ENCODE data around the gene UHRF1.

Gene UHRF1

GRCh38 chr19:4870025-4870700 lies 39.1 kb upstream of the UHRF1 start:
- Histone ChIP-seq H3K9me2 (replicated peaks; ENCODE audit: low read depth, low read length) (no peaks in the 10 kb centered on the region), H3K79me2 (ENCODE audit: insufficient read depth, low read length) (peaks cover 22% of the 10 kb centered on the region), H3K9me3 (ENCODE audit: insufficient read depth, low read depth, low read length) (no peaks in the 10 kb centered on the region), H3K4me3 (ENCODE audit: low read length, poor library complexity, severe bottlenecking) (no peak overlapping the region), H3F3A (ENCODE audit: low read depth) (0 out of 2 replicates have a peak, but pooled peaks cover 3% of the 10 kb centered on the region), H2AFZ (ENCODE audit: low read length) (no peak overlapping the region), H3K9ac (ENCODE audit: low read depth, low read length, poor library complexity, severe bottlenecking) (no peak overlapping the region), H3K4me1 (ENCODE audit: insufficient read depth, low read length, poor library complexity, severe bottlenecking) (peaks cover 21% of the 10 kb centered on the region), H3K4me2 (ENCODE audit: low read depth, low read length, poor library complexity, severe bottlenecking) (no peak overlapping the region), H3K36me3 (ENCODE audit: insufficient read depth, low read length) (no peaks in the 10 kb centered on the region), H4K20me1 (ENCODE audit: insufficient read depth, low read length, poor library complexity, severe bottlenecking) (peaks cover 9% of the 10 kb centered on the region), H3K27me3 (ENCODE audit: insufficient read depth, low read length, poor library complexity, severe bottlenecking) (no peaks in the 10 kb centered on the region)
- no peak for TF ChIP-seq EZH2phosphoT487 (IDR thresholded peaks at IDR 0.05; ENCODE audit: borderline replicate concordance)
- TF ChIP-seq, protein P1, sequence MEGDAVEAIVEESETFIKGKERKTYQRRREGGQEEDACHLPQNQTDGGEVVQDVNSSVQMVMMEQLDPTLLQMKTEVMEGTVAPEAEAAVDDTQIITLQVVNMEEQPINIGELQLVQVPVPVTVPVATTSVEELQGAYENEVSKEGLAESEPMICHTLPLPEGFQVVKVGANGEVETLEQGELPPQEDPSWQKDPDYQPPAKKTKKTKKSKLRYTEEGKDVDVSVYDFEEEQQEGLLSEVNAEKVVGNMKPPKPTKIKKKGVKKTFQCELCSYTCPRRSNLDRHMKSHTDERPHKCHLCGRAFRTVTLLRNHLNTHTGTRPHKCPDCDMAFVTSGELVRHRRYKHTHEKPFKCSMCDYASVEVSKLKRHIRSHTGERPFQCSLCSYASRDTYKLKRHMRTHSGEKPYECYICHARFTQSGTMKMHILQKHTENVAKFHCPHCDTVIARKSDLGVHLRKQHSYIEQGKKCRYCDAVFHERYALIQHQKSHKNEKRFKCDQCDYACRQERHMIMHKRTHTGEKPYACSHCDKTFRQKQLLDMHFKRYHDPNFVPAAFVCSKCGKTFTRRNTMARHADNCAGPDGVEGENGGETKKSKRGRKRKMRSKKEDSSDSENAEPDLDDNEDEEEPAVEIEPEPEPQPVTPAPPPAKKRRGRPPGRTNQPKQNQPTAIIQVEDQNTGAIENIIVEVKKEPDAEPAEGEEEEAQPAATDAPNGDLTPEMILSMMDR (conservative IDR thresholded peaks at IDR 0.05; ENCODE audit: low read length) = no peak

GRCh38 chr19:4871711-4872110 lies 37.6 kb upstream of the UHRF1 start:
- peaks cover 15% of the 10 kb centered on the region for H3K4me1 ChIP-seq (ENCODE audit: insufficient read depth, low read length, poor library complexity, severe bottlenecking)
- no peak overlapping the region for H3K9ac ChIP-seq (ENCODE audit: low read depth, low read length, poor library complexity, severe bottlenecking)
- H3K9me3 ChIP-seq (ENCODE audit: insufficient read depth, low read depth, low read length) = no peaks in the 10 kb centered on the region
- H3K4me3 ChIP-seq (ENCODE audit: low read length, poor library complexity, severe bottlenecking) = no peak overlapping the region
- H4K20me1 ChIP-seq (ENCODE audit: insufficient read depth, low read length, poor library complexity, severe bottlenecking) = peaks cover 1% of the 10 kb centered on the region
- peaks cover 7% of the 10 kb centered on the region for H3K79me2 ChIP-seq (ENCODE audit: insufficient read depth, low read length)
- H3K4me2 ChIP-seq (ENCODE audit: low read depth, low read length, poor library complexity, severe bottlenecking) = no peak overlapping the region
- H3K36me3 ChIP-seq (ENCODE audit: insufficient read depth, low read length) = no peaks in the 10 kb centered on the region
- H3K9me2 ChIP-seq (replicated peaks; ENCODE audit: low read depth, low read length) = no peaks in the 10 kb centered on the region
- TF ChIP-seq EZH2phosphoT487 (IDR thresholded peaks at IDR 0.05; ENCODE audit: borderline replicate concordance) = no peak
- TF ChIP-seq, protein P1 (conservative IDR thresholded peaks at IDR 0.05; ENCODE audit: low read length) = no peak
- no peak overlapping the region for H2AFZ ChIP-seq (ENCODE audit: low read length)
- H3K27me3 ChIP-seq (ENCODE audit: insufficient read depth, low read length, poor library complexity, severe bottlenecking) = no peaks in the 10 kb centered on the region
- 0 out of 2 replicates have a peak, but pooled peaks cover 3% of the 10 kb centered on the region for H3F3A ChIP-seq (ENCODE audit: low read depth)

- Histone ChIP-seq H3K4me3 (ENCODE audit: low read length, poor library complexity, severe bottlenecking) (no peak overlapping the region), H4K20me1 (ENCODE audit: insufficient read depth, low read length, poor library complexity, severe bottlenecking) (no peaks in the 10 kb centered on the region), H3K27me3 (ENCODE audit: insufficient read depth, low read length, poor library complexity, severe bottlenecking) (no peaks in the 10 kb centered on the region), H3K4me2 (ENCODE audit: low read depth, low read length, poor library complexity, severe bottlenecking) (no peak overlapping the region), H3K4me1 (ENCODE audit: insufficient read depth, low read length, poor library complexity, severe bottlenecking) (peaks cover 12% of the 10 kb centered on the region), H3K9ac (ENCODE audit: low read depth, low read length, poor library complexity, severe bottlenecking) (no peak overlapping the region), H3K36me3 (ENCODE audit: insufficient read depth, low read length) (no peaks in the 10 kb centered on the region), H2AFZ (ENCODE audit: low read length) (no peak overlapping the region), H3F3A (ENCODE audit: low read depth) (0 out of 2 replicates have a peak, but pooled peaks cover 3% of the 10 kb centered on the region), H3K79me2 (ENCODE audit: insufficient read depth, low read length) (no peaks in the 10 kb centered on the region), H3K9me3 (ENCODE audit: insufficient read depth, low read depth, low read length) (no peaks in the 10 kb centered on the region), H3K9me2 (replicated peaks; ENCODE audit: low read depth, low read length) (no peaks in the 10 kb centered on the region)
- no peak for TF ChIP-seq EZH2phosphoT487 (IDR thresholded peaks at IDR 0.05; ENCODE audit: borderline replicate concordance)
- TF ChIP-seq, protein P1 (conservative IDR thresholded peaks at IDR 0.05; ENCODE audit: low read length) = no peak
Observed at GRCh38 chr19:4873930-4874329, 35.4 kb upstream of the UHRF1 start.
